ENCODE data around the gene PRSS22. TPM values are rescaled to one million over a fixed set of nuclear protein-coding genes. Genes with fewer than 3 reads are reported as not detected.

The PRSS22 gene
- total RNA-seq, 1 donor = not detected

DNA sequence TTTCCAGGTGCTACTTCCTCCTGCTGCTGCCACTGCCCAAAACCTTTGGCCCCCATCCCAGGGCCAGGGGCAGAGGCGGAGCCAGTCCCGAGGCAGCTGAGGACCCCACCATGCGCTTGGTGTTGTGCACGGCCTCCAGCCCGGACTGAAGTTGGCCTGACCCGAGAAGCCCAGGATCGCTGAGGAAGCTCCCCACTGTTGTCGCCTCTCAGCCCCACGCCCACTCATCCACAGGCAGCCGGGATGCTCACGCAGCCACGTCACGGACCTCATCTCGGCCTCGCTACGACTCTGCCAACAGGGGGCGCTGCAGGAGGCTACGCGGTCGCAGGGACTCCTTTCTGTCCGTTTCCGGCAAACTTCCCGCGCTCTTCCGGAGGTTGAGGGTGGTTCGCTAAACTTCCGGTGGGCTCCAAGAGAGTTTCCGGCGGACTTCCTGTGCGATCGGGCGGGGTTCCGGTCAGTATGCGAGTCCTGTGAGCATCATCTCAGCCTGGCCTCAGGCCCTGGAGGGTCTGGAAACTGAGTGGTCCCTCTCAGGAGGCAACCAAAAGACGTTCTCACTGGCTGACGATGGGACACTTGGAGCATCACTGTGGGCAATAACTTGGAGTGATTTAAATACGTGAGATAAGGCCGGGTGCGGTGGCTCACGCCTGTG lies 15.5 kb downstream of the PRSS22 start:
- Histone ChIP-seq H3K4me1 (ENCODE audit: insufficient read depth, low read length) (peaks cover 15% of the 10 kb centered on the region), H3K27me3 (ENCODE audit: insufficient read depth, low read length) (no peaks in the 10 kb centered on the region), H4K20me1 (ENCODE audit: insufficient read depth, low read length) (no peaks in the 10 kb centered on the region), H3K36me3 (ENCODE audit: insufficient read depth, low read length) (no peaks in the 10 kb centered on the region), H2AFZ (ENCODE audit: low read length) (peak overlapping the region; percentile 89), H3K9me3 (ENCODE audit: low read depth, low read length) (no peaks in the 10 kb centered on the region), H3K4me3 (ENCODE audit: insufficient read depth, low read length) (peak overlapping the region; percentile 53), H3K27ac (ENCODE audit: low read depth, low read length) (no peak overlapping the region), H3K79me2 (ENCODE audit: insufficient read depth, low read length) (no peaks in the 10 kb centered on the region), H3K4me2 (ENCODE audit: insufficient read depth, low read length) (peak overlapping the region; percentile 64)
- DNase-seq (ENCODE audit: insufficient read length, low spot score, missing footprints) = peak; percentile 91
- TF ChIP-seq, protein P1, sequence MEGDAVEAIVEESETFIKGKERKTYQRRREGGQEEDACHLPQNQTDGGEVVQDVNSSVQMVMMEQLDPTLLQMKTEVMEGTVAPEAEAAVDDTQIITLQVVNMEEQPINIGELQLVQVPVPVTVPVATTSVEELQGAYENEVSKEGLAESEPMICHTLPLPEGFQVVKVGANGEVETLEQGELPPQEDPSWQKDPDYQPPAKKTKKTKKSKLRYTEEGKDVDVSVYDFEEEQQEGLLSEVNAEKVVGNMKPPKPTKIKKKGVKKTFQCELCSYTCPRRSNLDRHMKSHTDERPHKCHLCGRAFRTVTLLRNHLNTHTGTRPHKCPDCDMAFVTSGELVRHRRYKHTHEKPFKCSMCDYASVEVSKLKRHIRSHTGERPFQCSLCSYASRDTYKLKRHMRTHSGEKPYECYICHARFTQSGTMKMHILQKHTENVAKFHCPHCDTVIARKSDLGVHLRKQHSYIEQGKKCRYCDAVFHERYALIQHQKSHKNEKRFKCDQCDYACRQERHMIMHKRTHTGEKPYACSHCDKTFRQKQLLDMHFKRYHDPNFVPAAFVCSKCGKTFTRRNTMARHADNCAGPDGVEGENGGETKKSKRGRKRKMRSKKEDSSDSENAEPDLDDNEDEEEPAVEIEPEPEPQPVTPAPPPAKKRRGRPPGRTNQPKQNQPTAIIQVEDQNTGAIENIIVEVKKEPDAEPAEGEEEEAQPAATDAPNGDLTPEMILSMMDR (IDR thresholded peaks at IDR 0.05; ENCODE audit: extremely low read depth, low read depth, low read length) = peak; percentile 61

DNA sequence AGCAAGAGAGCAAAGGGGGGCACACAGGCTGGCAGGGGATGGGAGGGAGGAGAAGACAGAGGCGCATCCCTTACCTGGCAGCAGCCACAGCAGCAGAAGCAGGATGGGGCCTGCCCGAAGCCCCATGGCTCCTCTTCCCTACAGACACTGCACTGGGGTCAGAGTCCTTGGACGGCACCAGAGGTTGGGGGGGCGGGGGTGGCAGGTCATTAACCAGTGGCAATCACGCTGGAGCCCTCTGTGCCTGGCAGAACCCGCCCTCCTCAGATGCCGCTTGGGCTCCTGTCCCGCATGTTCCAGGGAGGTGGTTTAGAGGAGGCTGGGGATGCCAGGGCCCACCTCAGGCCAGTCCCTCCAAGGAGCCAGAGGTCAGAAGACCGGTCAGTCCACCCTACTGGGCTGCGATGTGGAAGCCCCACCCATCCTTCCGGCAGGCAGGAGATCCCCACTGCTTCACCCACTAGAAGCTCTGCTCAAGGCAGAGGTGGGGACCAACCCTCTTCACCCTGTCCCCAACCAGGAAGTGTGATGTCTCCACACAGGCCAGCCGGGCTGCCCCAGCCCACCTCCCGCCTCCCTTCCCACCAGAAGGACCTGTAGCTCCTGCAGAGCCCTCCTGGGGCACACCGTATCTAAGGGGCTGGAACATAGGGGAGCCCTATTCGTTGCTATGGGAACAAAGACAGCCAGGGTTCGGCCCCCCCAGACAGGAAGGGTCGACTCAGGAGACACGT lies 16.2 kb downstream of the PRSS22 start:
- H3K4me3 ChIP-seq (ENCODE audit: insufficient read depth, low read length) = peak overlapping the region; percentile 53
- no peaks in the 10 kb centered on the region for H3K9me3 ChIP-seq (ENCODE audit: low read depth, low read length)
- no peaks in the 10 kb centered on the region for H3K79me2 ChIP-seq (ENCODE audit: insufficient read depth, low read length)
- peak overlapping the region; percentile 89 for H2AFZ ChIP-seq (ENCODE audit: low read length)
- peak; percentile 73 for DNase-seq (ENCODE audit: insufficient read length, low spot score, missing footprints)
- peak overlapping the region; percentile 64 for H3K4me2 ChIP-seq (ENCODE audit: insufficient read depth, low read length)
- TF ChIP-seq, protein P1 (IDR thresholded peaks at IDR 0.05; ENCODE audit: extremely low read depth, low read depth, low read length) = no peak
- no peak overlapping the region for H3K27ac ChIP-seq (ENCODE audit: low read depth, low read length)
- H3K4me1 ChIP-seq (ENCODE audit: insufficient read depth, low read length) = peaks cover 8% of the 10 kb centered on the region
- no peaks in the 10 kb centered on the region for H3K36me3 ChIP-seq (ENCODE audit: insufficient read depth, low read length)
- H3K27me3 ChIP-seq (ENCODE audit: insufficient read depth, low read length) = no peaks in the 10 kb centered on the region
- no peaks in the 10 kb centered on the region for H4K20me1 ChIP-seq (ENCODE audit: insufficient read depth, low read length)

- no peaks in the 10 kb centered on the region for H3K36me3 ChIP-seq (ENCODE audit: insufficient read depth, low read length)
- H3K27me3 ChIP-seq (ENCODE audit: insufficient read depth, low read length) = no peaks in the 10 kb centered on the region
- no peak overlapping the region for H2AFZ ChIP-seq (ENCODE audit: low read length)
- H4K20me1 ChIP-seq (ENCODE audit: insufficient read depth, low read length) = no peaks in the 10 kb centered on the region
- peaks cover 9% of the 10 kb centered on the region for H3K4me1 ChIP-seq (ENCODE audit: insufficient read depth, low read length)
- peak; percentile 57 for DNase-seq (ENCODE audit: insufficient read length, low spot score, missing footprints)
- H3K79me2 ChIP-seq (ENCODE audit: insufficient read depth, low read length) = no peaks in the 10 kb centered on the region
- H3K9me3 ChIP-seq (ENCODE audit: low read depth, low read length) = no peaks in the 10 kb centered on the region
- no peak overlapping the region for H3K4me2 ChIP-seq (ENCODE audit: insufficient read depth, low read length)
- TF ChIP-seq, protein P1 (IDR thresholded peaks at IDR 0.05; ENCODE audit: extremely low read depth, low read depth, low read length) = no peak
- H3K27ac ChIP-seq (ENCODE audit: low read depth, low read length) = no peak overlapping the region
- no peak overlapping the region for H3K4me3 ChIP-seq (ENCODE audit: insufficient read depth, low read length)
Measured at GRCh38 chr16:2840914-2841313, 17.1 kb downstream of the PRSS22 start.

Measured in osteoblast (primary cell).